Activated CD4-positive, alpha-beta T cell treated with anti-CD3 and anti-CD28 coated beads for 48 hours (primary cell): ENCODE measurements around the gene SFMBT2.

ENCODE experiments used
- DNase-seq: peaks from one replicate; pipeline ENCODE4 v3.0.0-alpha.2; 2020

The SFMBT2 gene

GRCh38 chr10:7362471-7362870 lies 48.4 kb downstream of the SFMBT2 start:
- DNase-seq, result no peak

- DNase-seq, result no peak
Measured at GRCh38 chr10:7361316-7361715, 49.5 kb downstream of the SFMBT2 start.

GRCh38 chr10:7359954-7360353 lies 50.9 kb downstream of the SFMBT2 start:
- no peak for DNase-seq

GRCh38 chr10:7359356-7359755 lies 51.5 kb downstream of the SFMBT2 start:
- no peak for DNase-seq

GRCh38 chr10:7357193-7357592 lies 53.6 kb downstream of the SFMBT2 start:
- no peak for DNase-seq

GRCh38 chr10:7354330-7355047 lies 56.3 kb downstream of the SFMBT2 start:
- DNase-seq, result no peak

GRCh38 chr10:7351894-7352293 lies 58.9 kb downstream of the SFMBT2 start:
- no peak for DNase-seq

GRCh38 chr10:7350541-7351195 lies 60.2 kb downstream of the SFMBT2 start:
- DNase-seq, result no peak

GRCh38 chr10:7345717-7346116 lies 65.1 kb downstream of the SFMBT2 start:
- no peak for DNase-seq

GRCh38 chr10:7343040-7343439 lies 67.8 kb downstream of the SFMBT2 start:
- no peak for DNase-seq

GRCh38 chr10:7340179-7340874 lies 70.5 kb downstream of the SFMBT2 start:
- DNase-seq, result no peak

- DNase-seq, result no peak
Measured at GRCh38 chr10:7339510-7339909, 71.3 kb downstream of the SFMBT2 start.

- DNase-seq, result no peak
Measured at GRCh38 chr10:7338469-7338868, 72.4 kb downstream of the SFMBT2 start.

- peak; percentile 16 for DNase-seq
Measured at GRCh38 chr10:7337431-7338171, 73.2 kb downstream of the SFMBT2 start.

GRCh38 chr10:7335977-7336376 lies 74.9 kb downstream of the SFMBT2 start:
- DNase-seq, result no peak

GRCh38 chr10:7334642-7334964 lies 76.2 kb downstream of the SFMBT2 start:
- DNase-seq, result no peak

- DNase-seq, result no peak
Measured at GRCh38 chr10:7333961-7334641, 76.7 kb downstream of the SFMBT2 start.

GRCh38 chr10:7329219-7329618 lies 81.6 kb downstream of the SFMBT2 start:
- no peak for DNase-seq

- DNase-seq, result no peak
Measured at GRCh38 chr10:7327885-7328284, 82.9 kb downstream of the SFMBT2 start.

GRCh38 chr10:7322623-7323022 lies 88.2 kb downstream of the SFMBT2 start:
- no peak for DNase-seq

- DNase-seq, result no peak
Measured at GRCh38 chr10:7320072-7320471, 90.8 kb downstream of the SFMBT2 start.

- DNase-seq, result no peak
Measured at GRCh38 chr10:7319632-7320031, 91.2 kb downstream of the SFMBT2 start.

GRCh38 chr10:7318836-7319235 lies 92.0 kb downstream of the SFMBT2 start:
- DNase-seq, result no peak
